ENCODE measurements around the gene TMEM238L. TPM values are rescaled to one million over a fixed set of nuclear protein-coding genes. Genes with fewer than 3 reads are reported as not detected.

Gene TMEM238L
- total RNA-seq, 1 experiment from 2014 or later = not detected

DNA sequence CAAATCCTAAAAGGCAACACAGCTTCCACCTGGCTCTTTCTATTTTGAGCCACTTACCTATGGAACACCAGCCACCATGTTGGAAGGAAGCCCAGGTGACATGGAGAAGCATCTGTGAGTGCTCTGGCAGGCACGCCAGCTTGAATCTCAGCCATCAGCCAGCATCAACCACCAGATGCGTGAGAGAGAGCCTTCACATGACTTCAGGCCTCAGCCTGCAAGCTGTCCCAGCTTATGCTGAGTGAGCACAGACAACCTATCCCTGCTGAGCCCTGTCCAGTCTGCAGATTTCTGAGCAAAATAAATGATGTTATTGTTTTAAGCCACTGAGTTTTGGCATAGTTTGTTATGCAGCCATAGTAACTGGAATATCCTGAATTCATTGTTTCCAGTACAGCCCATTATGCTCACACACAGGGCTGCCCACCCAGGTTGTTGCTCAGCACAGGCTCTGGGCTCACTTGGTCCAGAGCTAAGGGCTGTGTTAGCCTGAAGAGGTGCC lies 35.1 kb downstream of the TMEM238L start:
- H3K27me3 Mint-ChIP-seq (ENCODE audit: low read depth) = no peaks in the 10 kb centered on the region
- Histone ChIP-seq H2BK12ac (ENCODE audit: insufficient read length, low read depth, low read length) (no peak overlapping the region), H3K27ac (ENCODE audit: insufficient read length, low read depth, low read length) (no peak overlapping the region), H3K23me2 (ENCODE audit: insufficient read length, low read depth, low read length, poor library complexity, severe bottlenecking) (no peaks in the 10 kb centered on the region), H3K4me2 (ENCODE audit: insufficient read depth, insufficient read length, low read length) (no peak overlapping the region), H3K23ac (ENCODE audit: insufficient read length, low read depth, low read length) (no peak overlapping the region), H4K8ac (replicated peaks; ENCODE audit: insufficient read length, low read depth, low read length) (no peak overlapping the region), H2AK5ac (ENCODE audit: insufficient read length, low read length) (no peak overlapping the region), H3K79me2 (ENCODE audit: insufficient read depth, low read length) (no peaks in the 10 kb centered on the region), H3K56ac (ENCODE audit: insufficient read length, low read depth, low read length) (no peak overlapping the region), H2BK5ac (ENCODE audit: insufficient read length, low read length) (no peak overlapping the region), H3K14ac (ENCODE audit: insufficient read depth, low read length) (no peak overlapping the region), H2BK15ac (ENCODE audit: low read depth, low read length) (no peak overlapping the region), H3K27me3 (ENCODE audit: insufficient read depth, low read length) (no peaks in the 10 kb centered on the region), H2BK120ac (ENCODE audit: low read depth, low read length, poor library complexity, severe bottlenecking) (no peak overlapping the region), H3K9ac (ENCODE audit: extremely low read depth, insufficient read length, low read length) (no peak overlapping the region), H3K79me1 (ENCODE audit: insufficient read depth, low read depth, low read length, poor library complexity, severe bottlenecking) (no peaks in the 10 kb centered on the region), H2BK20ac (ENCODE audit: low read depth, low read length, poor library complexity, severe bottlenecking) (no peak overlapping the region), H3K9me3 (ENCODE audit: control insufficient read depth, low read depth, low read length) (no peaks in the 10 kb centered on the region), H2AFZ (ENCODE audit: low read length) (no peak overlapping the region), H3T11ph (ENCODE audit: low read length) (no peak overlapping the region), H4K5ac (ENCODE audit: insufficient read length, low read depth, low read length) (no peak overlapping the region), H3K4me1 (ENCODE audit: insufficient read depth, low read length) (no peaks in the 10 kb centered on the region), H3K4ac (ENCODE audit: low read depth, low read length) (no peak overlapping the region), H4K91ac (ENCODE audit: insufficient read length, low read depth, low read length) (no peak overlapping the region), H4K20me1 (ENCODE audit: control insufficient read depth, insufficient read depth, insufficient read length) (no peaks in the 10 kb centered on the region), H3K18ac (ENCODE audit: insufficient read length, low read depth, low read length) (no peak overlapping the region)
- H3K9me3 Mint-ChIP-seq = peaks cover 0 to 12% of the 10 kb centered on the region in 2 experiments; a peak in 3 of 5 replicates
- H3K4me3 Mint-ChIP-seq = no peak overlapping the region
- peaks cover 0 to 5% (median 5%) of the 10 kb centered on the region in 3 experiments; a peak in 3 of 7 replicates for H3K36me3 Mint-ChIP-seq (ENCODE audit: insufficient read depth in 1 of 3, low read depth in 3 of 3)
- DNase-seq = no peak
- WGBS (ENCODE audit: extremely low coverage, insufficient read length, low lambda C conversion rate) = no CpG with 5 or more reads among the region's 2 CpGs
- H3K27ac Mint-ChIP-seq = no peak overlapping the region
- TF ChIP-seq, protein P1, sequence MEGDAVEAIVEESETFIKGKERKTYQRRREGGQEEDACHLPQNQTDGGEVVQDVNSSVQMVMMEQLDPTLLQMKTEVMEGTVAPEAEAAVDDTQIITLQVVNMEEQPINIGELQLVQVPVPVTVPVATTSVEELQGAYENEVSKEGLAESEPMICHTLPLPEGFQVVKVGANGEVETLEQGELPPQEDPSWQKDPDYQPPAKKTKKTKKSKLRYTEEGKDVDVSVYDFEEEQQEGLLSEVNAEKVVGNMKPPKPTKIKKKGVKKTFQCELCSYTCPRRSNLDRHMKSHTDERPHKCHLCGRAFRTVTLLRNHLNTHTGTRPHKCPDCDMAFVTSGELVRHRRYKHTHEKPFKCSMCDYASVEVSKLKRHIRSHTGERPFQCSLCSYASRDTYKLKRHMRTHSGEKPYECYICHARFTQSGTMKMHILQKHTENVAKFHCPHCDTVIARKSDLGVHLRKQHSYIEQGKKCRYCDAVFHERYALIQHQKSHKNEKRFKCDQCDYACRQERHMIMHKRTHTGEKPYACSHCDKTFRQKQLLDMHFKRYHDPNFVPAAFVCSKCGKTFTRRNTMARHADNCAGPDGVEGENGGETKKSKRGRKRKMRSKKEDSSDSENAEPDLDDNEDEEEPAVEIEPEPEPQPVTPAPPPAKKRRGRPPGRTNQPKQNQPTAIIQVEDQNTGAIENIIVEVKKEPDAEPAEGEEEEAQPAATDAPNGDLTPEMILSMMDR (conservative IDR thresholded peaks at IDR 0.05) = no peak
- H3K4me1 Mint-ChIP-seq = peaks cover 4 to 7% of the 10 kb centered on the region in 2 experiments; a peak in 2 of 4 replicates

Data from H9 (cell line).